HG03095 (cell line): ENCODE data around the gene ZFYVE16.
A peak's percentile ranks its signal among the peaks of the same experiment; 100 is the strongest.
"Not testable (repeated sequence)": the region's sequence is repeated elsewhere in the genome, so short reads cannot be mapped to it uniquely, and the experiment has no call there.

Source experiments
- ATAC-seq: cut with Tn5 transposase; IDR thresholded peaks from one replicate; pipeline ENCODE4 v1.9.1; 2021; ENCODE audit warnings: moderate library complexity; ENCODE audit not compliant: unreplicated experiment

ZFYVE16 gene

DNA sequence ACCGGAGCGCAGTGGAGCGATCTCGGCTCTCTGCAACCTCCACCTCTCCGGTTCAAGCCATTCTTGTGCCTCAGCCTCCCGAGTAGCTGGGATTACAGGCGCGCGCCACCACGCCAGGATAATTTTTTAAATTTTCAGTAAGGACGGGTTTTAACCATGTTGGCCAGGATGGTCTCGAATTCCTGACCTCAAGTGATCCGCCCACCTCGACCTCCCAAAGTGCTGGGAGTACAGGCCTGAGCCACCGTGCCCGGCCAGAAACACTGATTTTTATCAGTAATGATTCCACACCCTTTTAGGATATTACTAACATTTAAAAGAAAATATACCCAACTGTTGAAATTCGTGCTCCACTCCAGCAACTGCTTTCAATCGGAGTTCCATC is 79.6 kb downstream of the ZFYVE16 start:
- no peak for ATAC-seq

DNA sequence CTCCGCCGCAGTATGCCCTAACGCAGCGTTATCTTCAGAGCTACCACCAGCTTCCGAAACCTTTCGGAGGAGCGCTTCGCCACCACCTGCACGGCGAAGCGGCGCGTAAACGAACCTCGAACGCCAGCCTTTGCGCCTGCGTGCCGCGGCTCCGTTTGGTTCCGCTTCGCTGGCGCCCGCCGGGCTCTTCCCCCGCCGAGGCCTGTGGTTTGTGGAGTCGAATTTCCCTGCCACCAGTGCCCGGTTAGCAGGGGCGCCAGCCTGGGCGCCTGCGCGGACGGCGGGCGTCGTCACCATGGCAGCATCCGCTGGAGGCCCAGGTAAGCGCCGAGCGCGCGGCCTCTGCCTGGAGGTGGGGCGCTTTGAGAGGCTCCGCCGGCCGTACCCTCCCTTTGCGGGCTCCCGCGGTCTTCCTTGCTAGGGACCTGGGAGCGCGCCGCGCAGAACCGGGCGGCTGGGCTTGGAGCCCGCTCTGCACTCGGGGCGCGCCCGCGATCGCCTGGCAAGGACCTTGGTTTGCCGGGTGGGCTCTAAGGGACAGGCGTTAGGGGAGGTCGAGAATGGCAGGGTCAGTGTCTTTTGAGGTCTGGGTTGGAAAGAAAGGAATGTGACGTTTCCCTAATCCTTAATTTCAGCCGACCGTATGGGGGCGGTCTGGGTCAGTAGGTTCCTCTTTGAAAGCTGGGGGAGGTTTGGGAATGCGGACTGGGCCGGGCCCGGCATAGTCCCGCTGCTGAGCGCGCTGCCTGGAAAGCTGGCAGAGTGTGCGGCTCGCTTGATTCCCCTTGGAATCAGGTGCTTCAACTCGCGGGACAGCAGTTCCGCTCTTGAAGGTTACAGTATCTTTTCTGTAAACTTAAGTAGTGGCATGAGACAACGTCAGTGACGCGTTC is 80.2 kb downstream of the ZFYVE16 start, which contains the start of gene FAM151B:
FAM151B (plus strand) TSS at position 272 of the 893 bp plus-strand sequence; CDS start at position 296, 24 bp downstream.
- peak; percentile 78 for ATAC-seq

DNA sequence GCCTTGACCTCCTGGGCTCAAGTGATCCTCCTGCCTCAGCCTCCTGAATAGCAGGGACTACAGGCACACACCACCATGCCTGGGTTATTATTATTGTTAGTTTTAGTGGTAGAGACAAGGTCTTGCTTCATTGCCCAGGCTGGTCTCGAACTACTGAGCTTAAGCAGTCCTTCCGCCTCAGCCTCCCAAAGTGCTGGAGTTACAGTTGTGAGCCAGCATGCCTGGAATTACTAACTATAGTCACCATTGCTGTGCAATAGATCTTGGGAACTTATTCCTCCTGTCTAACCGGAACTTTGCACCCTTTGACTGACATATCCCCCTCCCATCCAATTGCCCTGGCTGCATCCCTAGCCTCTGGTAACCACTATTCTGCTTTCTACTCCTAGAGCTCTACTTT is 83.4 kb downstream of the ZFYVE16 start:
- ATAC-seq = no peak

DNA sequence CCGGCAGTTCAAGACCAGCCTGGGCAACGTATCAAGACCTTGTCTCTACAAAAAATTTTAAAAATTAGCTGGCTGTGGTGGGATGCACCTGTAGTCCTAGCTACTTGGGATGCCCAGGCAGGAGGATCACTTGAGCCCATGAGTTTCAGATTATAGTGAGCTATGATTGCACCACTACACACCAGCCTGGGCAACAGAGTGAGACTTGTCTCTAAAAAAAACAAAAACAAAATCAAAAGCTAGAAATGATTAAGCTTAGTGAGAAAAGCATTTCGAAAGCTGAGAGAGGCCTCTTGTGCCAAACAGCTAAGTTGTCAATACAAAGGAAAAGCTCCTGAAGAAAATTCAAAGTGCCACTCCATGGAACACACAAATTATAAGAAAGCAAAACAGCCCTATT is 84.9 kb downstream of the ZFYVE16 start:
- ATAC-seq = no peak

DNA sequence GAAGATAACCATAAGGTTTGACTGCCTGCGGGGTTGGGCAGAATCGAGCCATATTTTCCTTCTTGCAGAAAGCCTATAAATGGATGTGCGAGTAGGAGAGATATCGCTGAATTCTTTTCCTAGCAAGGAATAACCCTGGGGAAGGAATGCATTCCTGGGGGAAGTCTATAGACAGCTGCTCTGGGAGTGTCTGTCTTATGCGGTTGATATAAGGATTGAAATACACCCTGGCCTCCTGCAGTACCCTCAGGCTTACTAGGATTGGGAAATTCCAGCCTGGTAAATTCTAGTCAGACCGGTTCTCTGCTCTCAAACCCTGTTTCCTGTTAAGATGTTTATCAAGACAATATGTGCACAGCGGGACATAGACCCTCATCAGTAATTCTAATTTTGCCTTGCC is 85.6 kb downstream of the ZFYVE16 start:
- not testable (repeated sequence) for ATAC-seq

DNA sequence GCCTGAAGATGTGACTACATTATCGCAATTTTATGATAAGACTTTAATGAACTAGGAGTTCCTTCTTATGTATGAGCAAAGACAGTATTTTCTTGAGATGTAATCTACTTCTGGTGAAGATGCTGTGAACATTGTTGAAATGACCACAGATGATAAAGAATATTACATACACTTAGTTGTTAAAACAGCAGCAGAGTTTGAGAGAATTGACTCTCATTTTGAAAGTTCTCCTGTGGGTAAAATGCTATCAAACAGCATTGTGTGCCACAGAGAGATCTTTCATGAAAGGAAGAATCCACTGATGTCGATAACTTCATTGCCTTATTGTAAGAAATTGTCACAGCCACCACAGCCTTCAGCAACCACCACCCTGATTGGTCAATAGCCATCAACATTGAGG is 88.0 kb downstream of the ZFYVE16 start:
- no peak for ATAC-seq

DNA sequence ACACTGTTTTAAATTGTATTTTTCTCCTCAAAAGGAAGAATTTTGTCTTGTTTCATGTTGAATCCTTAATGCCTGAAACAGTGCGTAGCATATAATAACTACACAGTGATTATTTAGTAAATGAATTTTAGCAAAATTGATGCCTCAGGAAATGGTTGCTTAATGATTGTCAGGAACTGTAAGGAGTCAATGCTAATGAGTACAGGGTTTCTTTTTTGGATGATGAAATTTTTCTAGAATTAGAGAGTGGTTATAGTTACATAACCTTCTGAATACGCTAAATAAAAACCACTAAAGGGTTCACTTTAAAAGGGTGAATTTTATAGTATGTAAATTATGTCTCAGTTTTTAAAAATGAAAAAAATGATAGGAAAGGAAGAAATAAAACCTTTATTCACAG is 94.9 kb downstream of the ZFYVE16 start:
- ATAC-seq = no peak

DNA sequence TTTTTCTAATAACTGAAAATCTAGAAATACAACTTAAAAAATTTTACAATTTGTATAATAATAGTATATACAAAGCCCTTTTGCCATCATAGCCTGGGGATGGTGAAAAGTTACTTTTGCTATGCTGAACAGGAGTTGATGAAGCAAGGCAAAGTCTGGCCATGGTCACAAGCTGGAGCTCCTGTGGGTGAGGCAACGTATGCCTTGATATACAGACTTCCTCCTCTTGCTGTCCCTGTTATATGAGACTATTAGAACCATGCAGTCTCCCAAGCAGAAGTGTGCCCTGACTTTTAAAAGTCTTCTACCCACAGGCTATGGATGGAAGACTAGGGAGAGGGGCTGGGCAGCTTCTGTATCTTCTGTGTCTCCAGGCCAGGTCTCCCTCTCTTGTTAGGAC is 95.8 kb downstream of the ZFYVE16 start:
- no peak for ATAC-seq

DNA sequence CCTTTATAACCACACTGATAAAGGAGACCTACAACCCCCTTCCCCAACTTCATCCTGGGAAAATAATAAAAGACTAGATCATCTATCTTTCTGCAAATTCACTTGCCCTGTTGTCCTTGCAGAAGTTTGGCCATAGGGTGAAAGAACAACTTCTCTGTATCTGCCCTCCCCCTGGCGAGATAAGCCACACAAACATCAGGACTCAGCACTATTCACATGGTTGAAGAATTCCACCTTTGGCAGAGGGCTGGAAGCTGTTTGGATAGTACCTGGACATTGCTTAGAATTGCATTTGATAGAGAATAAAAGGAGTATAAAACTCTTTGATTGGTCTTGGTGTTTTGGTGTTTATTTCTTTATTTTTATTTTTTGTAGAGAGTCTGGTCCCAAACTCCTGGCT is 97.0 kb downstream of the ZFYVE16 start:
- ATAC-seq = no peak

DNA sequence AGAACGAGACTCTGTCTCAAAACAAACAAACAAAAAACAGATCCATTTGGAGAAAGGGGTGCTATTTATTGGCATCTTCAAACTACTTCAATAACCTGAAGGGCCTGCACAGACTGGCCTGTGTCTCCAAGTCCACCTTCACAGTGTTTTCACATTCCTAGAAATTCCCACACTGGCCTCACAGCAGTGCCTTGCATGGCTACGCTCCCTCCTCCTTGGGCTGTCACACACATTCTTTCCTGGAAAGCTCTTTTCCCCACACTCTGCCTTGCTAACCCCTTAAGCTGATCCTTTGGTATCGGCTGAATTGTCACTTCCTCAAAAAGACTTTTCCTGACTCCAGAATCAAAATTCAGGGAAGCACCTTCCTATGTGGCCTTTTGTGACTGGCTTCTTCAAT is 99.8 kb downstream of the ZFYVE16 start:
- no peak for ATAC-seq

DNA sequence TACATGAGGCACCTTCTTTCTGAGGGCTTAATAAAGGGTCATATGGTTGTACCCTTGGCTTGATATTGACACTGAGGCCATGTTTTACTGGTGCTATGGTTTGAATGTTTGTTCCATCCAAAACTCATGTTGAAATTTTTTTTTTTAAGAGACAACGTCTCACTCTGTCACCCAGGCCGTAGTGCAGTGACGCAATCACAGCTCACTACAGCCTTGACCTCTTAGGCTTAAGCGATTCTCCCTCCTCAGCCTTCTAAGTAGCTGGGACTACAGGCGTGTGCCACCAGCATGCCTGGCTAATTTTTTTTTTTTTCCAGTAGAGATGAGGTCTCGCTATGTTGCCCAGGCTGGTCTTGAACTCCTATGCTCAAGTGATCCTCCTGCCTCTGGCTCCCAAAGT is 101.0 kb downstream of the ZFYVE16 start:
- ATAC-seq = no peak

DNA sequence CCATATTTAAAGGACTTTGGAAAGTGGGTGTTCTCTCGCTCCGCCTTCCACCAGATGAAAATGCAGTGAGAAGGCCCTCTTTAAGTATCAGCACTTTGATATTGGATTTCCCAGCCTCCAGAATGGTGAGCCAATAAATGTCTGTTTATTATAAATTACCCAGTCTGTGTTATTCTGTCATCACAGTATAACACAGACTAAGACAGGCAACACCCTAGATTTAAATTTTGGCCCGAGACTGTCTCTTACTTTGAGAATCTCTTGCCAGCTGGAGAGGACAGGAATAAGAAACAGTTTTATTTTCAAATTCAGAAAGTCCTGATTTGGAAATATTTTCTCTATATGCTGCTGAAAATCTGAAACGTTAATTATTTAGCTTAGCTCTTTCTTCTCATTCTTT is 101.5 kb downstream of the ZFYVE16 start:
- ATAC-seq = no peak

DNA sequence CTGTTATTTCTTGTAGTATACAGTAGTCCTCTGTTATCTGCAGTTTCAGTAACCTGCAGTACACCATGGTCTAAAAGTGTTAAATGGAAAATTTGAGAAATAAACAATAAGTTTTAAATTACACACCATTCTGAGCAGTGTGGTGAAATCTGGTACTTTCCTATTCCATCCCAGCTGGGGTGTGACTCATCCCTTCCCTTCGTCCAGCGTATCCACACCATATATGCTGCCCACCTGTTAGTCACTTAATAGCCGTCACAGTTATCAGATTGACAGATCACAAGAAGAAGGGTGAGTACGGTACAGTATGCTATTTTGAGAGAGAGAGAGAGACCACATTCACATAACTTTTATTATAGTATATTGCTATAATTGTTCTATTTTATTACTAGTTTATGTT is 109.0 kb downstream of the ZFYVE16 start:
- peak; percentile 52 for ATAC-seq
